GM23338 (cell line): ENCODE results near the gene SON.

Experiments
- CREB1 ChIP-seq: fragments of 250-450 bp; sonication (Bioruptor Pico); IDR thresholded peaks from 2 replicates; pipeline ENCODE4 v1.5.0; 2020; ENCODE audit warnings: low read depth, mild to moderate bottlenecking, moderate library complexity
- CTCF ChIP-seq, 2 experiments: fragments of 200-600 bp in 1 of 2; sonication (generic) in 1 of 2; conservative IDR thresholded peaks; 2 replicates each; pipeline versions ENCODE4 v1.5.1 to v1.6.1; 2016 to 2017; ENCODE audit warnings: antibody characterized with exemption in 2 of 2, low read depth in 2 of 2, mild to moderate bottlenecking in 2 of 2, moderate library complexity in 1 of 2
- ETS1 ChIP-seq: IDR thresholded peaks from 2 replicates; pipeline ENCODE4 v1.6.1; 2016; ENCODE audit warnings: antibody characterized with exemption
- EZH2 ChIP-seq: fragments of 200-600 bp; sonication (generic); IDR thresholded peaks from one replicate; pipeline ENCODE4 v1.8.0; 2017; ENCODE audit warnings: antibody characterized with exemption, mild to moderate bottlenecking, low read depth; ENCODE audit not compliant: unreplicated experiment
- EZH2phosphoT487 ChIP-seq: fragments of 200-600 bp; sonication (generic); IDR thresholded peaks from one replicate; pipeline ENCODE4 v1.8.1; 2018; ENCODE audit warnings: antibody characterized with exemption; ENCODE audit not compliant: unreplicated experiment
- JUNB ChIP-seq: IDR thresholded peaks from one replicate; pipeline ENCODE4 v1.6.1; 2016; ENCODE audit warnings: antibody characterized with exemption; ENCODE audit not compliant: unreplicated experiment
- NANOG ChIP-seq: IDR thresholded peaks from 2 replicates; pipeline ENCODE4 v1.6.1; 2016; ENCODE audit warnings: antibody characterized with exemption, borderline replicate concordance
- POLR2AphosphoS5 ChIP-seq: IDR thresholded peaks from 2 replicates; pipeline ENCODE4 v1.6.1; 2016; ENCODE audit warnings: antibody characterized with exemption, low read depth
- REST ChIP-seq: IDR thresholded peaks from one replicate; pipeline ENCODE4 v1.6.1; 2018; ENCODE audit warnings: antibody characterized with exemption; ENCODE audit not compliant: unreplicated experiment
- STAT1 ChIP-seq: IDR thresholded peaks from one replicate; pipeline ENCODE4 v1.6.1; 2016; ENCODE audit warnings: antibody characterized with exemption; ENCODE audit not compliant: unreplicated experiment
- ZNF114 ChIP-seq: fragments of 250-450 bp; sonication (Bioruptor Pico); IDR thresholded peaks from 2 replicates; pipeline ENCODE4 v1.5.0; 2020; ENCODE audit warnings: mild to moderate bottlenecking, moderate library complexity
- ZNF331 ChIP-seq: fragments of 250-450 bp; sonication (Bioruptor Pico); IDR thresholded peaks from 2 replicates; pipeline ENCODE4 v1.5.0; 2020; ENCODE audit warnings: low read depth, mild to moderate bottlenecking, moderate library complexity

GRCh38 chr21:33567914-33568313, 25.1 kb downstream of the SON start:
- TF ChIP-seq ETS1 (no peak), POLR2AphosphoS5 (no peak), CTCF (conservative IDR thresholded peaks at IDR 0.05; ENCODE audit: low read depth in 2 of 2) (no peak), EZH2 (no peak), REST (no peak), EZH2phosphoT487 (no peak), CREB1 (CRISPR knock-in tag) (no peak), STAT1 (no peak), ZNF331 (CRISPR knock-in tag) (no peak), NANOG (no peak), JUNB (no peak), ZNF114 (no peak)
